ENCODE data around the gene HMGCS1.

- no peak for TF ChIP-seq EP300 (conservative IDR thresholded peaks at IDR 0.05; ENCODE audit: poor library complexity, severe bottlenecking)
- no peak for TF ChIP-seq CTCF (IDR thresholded peaks at IDR 0.05; ENCODE audit: poor library complexity, severe bottlenecking)
- TF ChIP-seq POLR2AphosphoS5 (IDR thresholded peaks at IDR 0.05): no peak
- no peak for TF ChIP-seq RAD21 (conservative IDR thresholded peaks at IDR 0.05)
- TF ChIP-seq EZH2 (IDR thresholded peaks at IDR 0.05; ENCODE audit: borderline replicate concordance, insufficient read depth, low read length, poor library complexity, severe bottlenecking): no peak
These were observed 25.6 kb upstream of the HMGCS1 start for GRCh38 chr5:43338862-43339261.

Data from neural cell (in vitro differentiated cells).